GM11168 (cell line): ENCODE measurements around the gene ARG2.

Experiments
- in situ Hi-C: fragments of 300-500 bp; cut with MboI; formaldehyde crosslinking; loops from one replicate; pipeline ENCODE4 v1.12.0; 2022; ENCODE audit warnings: low sequenced_read_pairs; ENCODE audit not compliant: unreplicated experiment

Gene ARG2

GRCh38 chr14:67630186-67630585 is 10.5 kb downstream of the ARG2 start:
- in situ Hi-C loops = no loop called here

DNA sequence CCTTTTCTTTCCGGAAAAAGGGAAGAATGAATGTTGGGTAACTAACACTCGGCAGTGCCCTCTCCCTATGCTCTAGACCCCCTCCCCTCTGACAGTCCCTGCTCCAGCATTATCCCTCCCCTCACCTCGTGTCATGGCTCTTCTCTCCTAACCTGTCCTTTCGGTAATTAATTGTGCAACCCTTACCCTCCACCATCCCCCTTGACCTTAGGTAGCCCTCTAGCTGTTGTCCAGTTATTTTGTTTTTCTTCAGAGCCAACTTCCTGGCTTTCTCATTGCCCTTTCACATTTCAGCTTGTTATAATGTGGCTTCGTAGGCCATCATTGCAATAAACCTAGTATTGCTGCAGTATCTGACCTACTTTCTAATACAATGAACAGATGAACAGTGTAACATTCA is 11.2 kb downstream of the ARG2 start:
- in situ Hi-C loops = no loop called here

DNA sequence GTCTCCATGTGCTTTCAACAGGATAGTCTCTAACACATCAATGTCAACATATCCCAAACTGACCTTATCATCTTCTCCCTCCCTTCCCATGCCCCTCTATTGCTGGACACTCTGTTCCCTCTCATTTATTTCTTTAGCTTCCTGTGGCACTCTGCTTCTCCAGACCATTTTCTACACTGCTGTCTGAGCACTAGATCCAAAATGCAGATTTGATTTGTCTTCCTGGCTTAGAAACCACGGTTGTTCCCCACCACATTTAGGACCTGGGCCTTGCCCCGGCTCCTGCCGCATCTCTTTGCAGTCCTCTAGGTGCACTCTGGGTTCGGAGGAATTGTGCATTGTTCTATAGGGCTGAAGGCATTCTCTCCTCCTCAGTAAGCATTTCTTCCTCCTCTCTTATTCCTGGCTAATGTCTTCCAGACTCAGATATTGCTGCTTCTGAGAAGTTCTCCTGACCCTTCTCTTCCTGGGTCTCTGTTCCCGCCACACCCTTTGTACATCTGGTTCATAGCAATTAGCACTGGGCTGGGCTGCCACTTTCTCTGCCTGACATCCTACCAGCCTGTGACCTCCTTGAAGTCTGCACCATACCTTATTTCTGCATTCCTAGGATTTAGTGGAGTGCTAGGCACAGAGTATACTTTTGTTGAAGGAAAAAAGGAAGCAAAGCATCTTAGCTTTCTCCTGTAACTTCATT is 13.9 kb downstream of the ARG2 start:
- in situ Hi-C loops = no loop called here

DNA sequence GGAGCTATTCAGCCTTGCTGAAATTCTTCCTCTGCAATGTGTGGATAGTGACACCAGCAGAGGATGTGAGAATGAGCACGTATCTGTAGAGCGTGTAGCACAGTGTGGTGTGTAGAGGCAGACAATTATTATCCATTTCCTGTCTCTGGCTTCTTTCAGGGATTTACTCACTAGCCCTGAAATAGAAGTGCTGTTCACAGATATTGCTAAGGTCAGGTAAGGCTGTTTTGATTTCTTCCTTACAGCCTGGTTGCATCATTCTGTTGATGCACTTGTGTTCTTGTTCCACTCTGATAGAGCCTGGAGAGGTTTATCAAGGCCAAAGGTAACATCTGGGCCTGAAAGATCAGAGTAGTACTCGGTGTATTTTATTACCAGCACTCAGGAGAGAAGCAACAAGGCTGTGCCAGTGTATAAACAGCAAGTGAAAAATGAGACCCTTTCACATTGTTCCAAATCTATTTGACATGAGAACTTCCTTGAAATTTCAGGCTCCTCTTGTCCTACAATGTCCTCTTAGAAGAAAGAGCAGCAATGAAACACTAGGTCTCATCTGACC is 16.7 kb downstream of the ARG2 start:
- in situ Hi-C loops = no loop called here

- in situ Hi-C loops = no loop called here
Observed at GRCh38 chr14:67638642-67639041, 18.9 kb downstream of the ARG2 start.

GRCh38 chr14:67641480-67641879 is 21.8 kb downstream of the ARG2 start:
- in situ Hi-C loops = no loop called here

DNA sequence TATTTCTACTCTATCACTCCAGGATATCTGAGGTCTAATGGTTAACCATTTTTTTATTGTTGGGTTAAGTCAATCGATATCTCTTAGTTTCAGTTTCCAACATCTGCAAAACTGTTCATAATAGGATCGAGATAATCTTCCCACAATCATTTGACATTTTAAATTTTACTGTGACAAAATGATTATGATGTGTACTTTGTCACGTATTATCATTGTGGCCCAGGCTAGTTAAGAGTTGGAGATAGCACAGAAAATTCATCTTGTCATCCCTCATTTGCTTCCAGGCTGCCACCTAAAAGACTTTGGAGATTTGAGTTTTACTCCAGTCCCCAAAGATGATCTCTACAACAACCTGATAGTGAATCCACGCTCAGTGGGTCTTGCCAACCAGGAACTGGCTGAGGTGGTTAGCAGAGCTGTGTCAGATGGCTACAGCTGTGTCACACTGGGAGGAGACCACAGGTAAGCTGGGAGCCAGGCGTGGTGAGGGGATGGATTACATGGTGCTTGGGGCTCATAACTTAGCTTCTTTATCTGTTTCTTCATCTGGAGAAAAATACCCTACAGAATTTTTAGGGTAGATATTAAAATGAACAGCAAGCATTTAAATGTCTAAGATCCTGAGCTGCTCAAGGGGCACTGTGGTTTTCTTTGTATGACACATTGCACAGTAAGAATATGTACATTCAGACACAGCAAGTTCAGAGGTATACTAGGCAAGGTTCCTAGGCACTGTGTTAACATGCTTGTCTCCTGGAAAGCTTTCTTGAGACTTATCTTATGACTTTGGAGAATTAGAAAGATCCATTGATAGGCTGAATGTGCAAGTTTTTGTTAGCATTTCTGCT is 22.4 kb downstream of the ARG2 start:
- in situ Hi-C loops = no loop called here

DNA sequence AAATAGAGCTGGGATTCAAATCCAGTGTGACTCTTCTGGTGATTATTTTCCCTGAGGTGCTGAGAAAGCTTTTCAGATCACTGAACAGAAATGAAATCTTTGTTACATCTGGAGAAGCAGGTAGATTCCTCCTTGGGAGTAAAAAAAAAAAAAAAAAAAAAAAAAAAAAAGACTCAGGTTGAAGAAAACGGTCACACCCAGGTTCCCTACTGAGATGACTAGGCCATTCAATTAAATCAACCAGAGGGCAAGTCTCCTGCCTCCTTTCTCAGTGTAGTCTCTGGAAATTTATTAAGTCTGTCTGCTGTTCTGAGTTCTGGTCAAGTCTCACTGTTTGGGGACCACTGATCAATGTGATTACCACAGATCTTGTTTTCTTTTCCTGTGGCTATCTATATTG is 24.0 kb downstream of the ARG2 start:
- in situ Hi-C loops = no loop called here

DNA sequence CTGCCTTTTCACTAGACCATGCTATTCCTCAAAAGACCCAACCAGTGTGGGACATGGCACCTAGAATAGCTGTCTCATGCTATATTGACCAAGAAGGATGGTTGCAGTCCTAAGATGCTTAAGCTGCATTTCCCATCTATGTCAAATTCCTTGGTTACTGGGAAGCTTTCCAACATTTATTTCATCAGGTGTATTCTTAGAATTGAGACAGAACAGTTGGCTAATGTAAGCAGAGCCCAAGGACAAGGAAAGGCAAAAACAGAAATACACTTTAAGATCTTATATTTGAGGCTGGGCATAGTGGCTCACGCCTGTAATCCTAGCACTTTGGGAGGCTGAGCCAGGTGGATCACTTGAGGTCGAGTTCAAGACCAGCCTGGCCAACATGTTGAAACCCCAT is 24.7 kb downstream of the ARG2 start:
- in situ Hi-C loops = no loop called here

- in situ Hi-C loops = no loop called here
Observed at GRCh38 chr14:67645414-67645813, 25.7 kb downstream of the ARG2 start.

GRCh38 chr14:67646131-67646530 is 26.4 kb downstream of the ARG2 start:
- in situ Hi-C loops = no loop called here

GRCh38 chr14:67650151-67650550 is 30.4 kb downstream of the ARG2 start:
- in situ Hi-C loops = no loop called here

DNA sequence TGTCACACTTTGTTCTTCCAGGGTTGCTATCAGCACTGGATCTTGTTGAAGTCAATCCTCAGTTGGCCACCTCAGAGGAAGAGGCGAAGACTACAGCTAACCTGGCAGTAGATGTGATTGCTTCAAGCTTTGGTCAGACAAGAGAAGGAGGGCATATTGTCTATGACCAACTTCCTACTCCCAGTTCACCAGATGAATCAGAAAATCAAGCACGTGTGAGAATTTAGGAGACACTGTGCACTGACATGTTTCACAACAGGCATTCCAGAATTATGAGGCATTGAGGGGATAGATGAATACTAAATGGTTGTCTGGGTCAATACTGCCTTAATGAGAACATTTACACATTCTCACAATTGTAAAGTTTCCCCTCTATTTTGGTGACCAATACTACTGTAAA is 31.0 kb downstream of the ARG2 start:
- in situ Hi-C loops = no loop called here

DNA sequence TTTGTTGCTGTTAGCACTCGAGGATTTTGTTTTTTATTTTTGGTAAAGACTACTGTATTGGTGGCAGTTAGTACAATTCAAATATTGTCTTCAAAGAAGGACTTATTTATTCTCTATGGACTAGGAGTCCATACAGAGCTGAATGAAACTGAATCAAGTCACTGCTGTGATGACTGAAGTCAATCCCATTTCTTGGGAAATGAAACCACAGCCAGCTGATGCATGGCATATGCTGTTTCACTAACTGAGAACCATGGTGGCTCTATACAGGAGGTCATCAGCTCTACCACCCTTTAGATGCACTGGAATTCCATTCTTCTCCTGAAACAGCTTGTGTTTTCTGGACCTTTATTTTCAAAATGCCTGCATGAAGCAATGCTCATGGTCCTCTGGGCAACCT is 32.5 kb downstream of the ARG2 start:
- in situ Hi-C loops = no loop called here

DNA sequence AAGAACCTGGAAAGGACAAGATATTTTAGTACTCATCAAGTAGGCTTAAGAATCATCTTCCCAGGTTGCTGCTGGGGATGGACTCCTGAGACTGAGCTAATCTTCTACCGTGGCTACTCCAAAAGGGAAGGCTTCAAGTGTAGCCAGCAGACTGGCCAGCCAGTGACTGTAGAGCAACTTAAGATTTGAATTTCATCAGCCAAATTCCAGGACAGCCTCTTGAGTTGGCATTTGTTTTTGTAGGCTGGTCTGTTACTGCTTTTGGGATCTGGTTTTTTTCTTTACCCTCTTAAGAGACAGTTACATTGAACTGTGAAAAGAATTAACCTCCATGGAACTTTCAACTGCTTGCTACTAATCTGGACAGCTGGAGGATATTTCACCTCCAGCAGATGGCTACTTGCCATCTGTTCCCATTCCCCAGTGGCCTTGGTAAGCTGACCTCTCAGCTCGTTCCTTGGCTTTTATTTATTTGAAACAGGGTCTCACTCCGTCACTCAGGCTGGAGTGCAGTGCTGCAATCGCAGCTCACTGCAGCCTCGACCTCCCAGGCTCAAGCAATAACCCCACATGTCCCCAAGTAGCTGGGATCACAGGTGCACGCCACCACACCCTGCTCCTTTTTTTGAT is 34.0 kb downstream of the ARG2 start:
- in situ Hi-C loops = no loop called here

GRCh38 chr14:67663633-67664032 is 43.9 kb downstream of the ARG2 start:
- in situ Hi-C loops = no loop called here

- in situ Hi-C loops = no loop called here
Observed at GRCh38 chr14:67665868-67666267, 46.1 kb downstream of the ARG2 start.

DNA sequence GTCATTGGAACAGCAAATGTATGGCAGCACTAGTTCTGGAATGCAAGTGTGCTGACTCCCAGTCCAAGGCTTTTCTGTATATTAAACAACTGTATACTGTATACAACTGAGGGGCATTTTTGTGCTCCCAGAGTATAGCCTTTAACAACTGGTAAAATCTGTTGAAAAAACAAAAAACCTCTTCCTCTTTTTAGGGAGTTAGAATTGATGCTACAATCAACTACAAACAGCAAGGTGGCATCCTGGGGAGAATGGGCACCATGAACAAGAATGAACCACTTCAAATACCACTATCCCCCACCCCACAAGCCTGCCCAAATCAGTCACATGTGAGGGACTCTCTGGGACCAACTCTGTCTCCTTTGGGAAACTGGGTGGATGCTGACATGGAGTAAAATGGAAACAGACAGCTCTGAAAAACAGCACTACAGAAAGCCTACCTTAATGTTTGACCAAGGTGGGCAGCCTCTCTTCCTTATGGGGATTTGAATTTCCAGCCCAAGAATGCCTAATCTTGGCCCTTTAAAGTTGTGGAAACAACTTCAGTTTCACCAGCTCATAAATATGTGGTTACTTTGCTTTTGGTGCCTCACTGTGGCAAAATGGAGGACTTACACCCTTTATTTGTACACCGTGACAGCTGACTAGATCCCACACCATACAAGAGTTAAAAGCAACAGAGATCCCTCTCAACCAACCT is 47.2 kb downstream of the ARG2 start:
- in situ Hi-C loops = no loop called here

DNA sequence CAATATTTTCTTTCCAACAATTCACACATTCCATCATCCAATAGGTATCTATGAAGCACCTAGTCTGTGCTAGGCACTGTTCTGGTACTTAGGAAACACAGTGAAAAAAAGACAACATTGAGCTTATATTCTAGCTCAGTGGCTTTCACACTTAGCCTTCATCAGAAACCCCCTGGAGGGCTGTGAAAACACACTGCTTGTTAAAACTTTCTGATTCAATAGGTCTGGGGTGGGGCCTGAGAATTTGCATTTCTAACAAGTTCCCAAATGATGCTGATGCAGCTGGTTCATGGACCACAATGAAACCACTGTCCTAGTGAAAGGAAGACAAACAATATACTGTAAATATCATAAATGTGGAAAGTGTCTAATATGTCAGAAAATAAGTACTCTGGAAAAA is 48.8 kb downstream of the ARG2 start:
- in situ Hi-C loops = no loop called here

- in situ Hi-C loops = no loop called here
Observed at GRCh38 chr14:67673451-67673850, 53.7 kb downstream of the ARG2 start.

- in situ Hi-C loops = no loop called here
Observed at GRCh38 chr14:67674139-67674479, 54.4 kb downstream of the ARG2 start.
